ENCODE data around the gene PCSK2. TPM values are rescaled to one million over a fixed set of nuclear protein-coding genes. Genes with fewer than 3 reads are reported as not detected.

PCSK2 gene
- polyA plus RNA-seq, 1 donor: 2.8 TPM

DNA sequence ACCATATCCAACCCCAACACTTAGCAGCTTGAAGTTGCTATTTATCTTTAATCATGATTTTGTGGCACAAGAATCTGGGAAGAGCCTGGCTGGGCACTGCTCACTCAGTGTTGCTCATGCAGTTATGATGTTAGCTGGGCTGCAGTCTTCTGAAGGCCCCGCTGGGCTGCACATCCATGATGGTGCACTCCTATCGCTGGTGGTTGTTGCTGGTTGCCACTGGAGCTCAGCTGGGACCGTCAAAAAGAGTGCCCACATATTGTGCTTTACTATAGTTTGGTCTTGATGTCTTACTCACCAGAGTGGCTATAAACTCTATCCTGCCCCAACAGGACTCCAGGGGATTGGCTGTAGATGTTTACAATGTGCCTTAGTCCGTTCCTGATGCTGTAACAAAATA, 137.8 kb downstream of the PCSK2 start:
- H3K27ac ChIP-seq (ENCODE audit: low read length): no peak overlapping the region
- no peaks in the 10 kb centered on the region for H3K36me3 ChIP-seq (ENCODE audit: control insufficient read depth, insufficient read depth, low read length)
- no peaks in the 10 kb centered on the region for H3K27me3 ChIP-seq (ENCODE audit: control insufficient read depth, insufficient read depth, low read length)
- no peak overlapping the region for H3K4me3 ChIP-seq (ENCODE audit: low read length)
- no peaks in the 10 kb centered on the region for H3K9me3 ChIP-seq (ENCODE audit: control insufficient read depth, low read depth, low read length)
- no peak for DNase-seq
- WGBS (ENCODE audit: insufficient coverage, low lambda C conversion rate): no CpG with 5 or more reads among the region's 4 CpGs
- no peaks in the 10 kb centered on the region for H3K4me1 ChIP-seq (ENCODE audit: control insufficient read depth, insufficient read depth, low read length)

DNA sequence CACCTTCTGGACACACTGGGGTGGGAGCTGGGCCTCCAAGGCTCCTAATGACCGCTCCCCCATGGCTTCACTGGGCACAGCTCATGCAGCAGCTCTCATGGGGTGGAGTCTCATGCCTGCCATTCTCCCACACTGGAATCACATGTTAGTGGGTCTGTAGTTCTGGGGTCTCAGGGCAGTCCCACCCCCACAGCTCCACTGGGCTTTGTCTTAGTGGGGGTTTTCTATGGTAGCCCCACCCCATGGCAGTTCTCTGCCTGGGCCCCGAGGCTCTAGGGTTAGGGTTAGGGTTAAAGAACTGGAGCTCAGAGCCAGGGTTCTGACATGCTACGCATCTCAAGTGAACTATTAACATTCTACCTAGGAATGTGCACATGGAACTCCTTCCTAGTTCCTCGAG, 139.0 kb downstream of the PCSK2 start:
- Histone ChIP-seq H3K36me3 (ENCODE audit: control insufficient read depth, insufficient read depth, low read length) (no peaks in the 10 kb centered on the region), H3K4me1 (ENCODE audit: control insufficient read depth, insufficient read depth, low read length) (no peaks in the 10 kb centered on the region), H3K27me3 (ENCODE audit: control insufficient read depth, insufficient read depth, low read length) (peaks cover 2% of the 10 kb centered on the region), H3K4me3 (ENCODE audit: low read length) (no peak overlapping the region), H3K27ac (ENCODE audit: low read length) (no peak overlapping the region), H3K9me3 (ENCODE audit: control insufficient read depth, low read depth, low read length) (no peaks in the 10 kb centered on the region)
- WGBS (ENCODE audit: insufficient coverage, low lambda C conversion rate): no CpG with 5 or more reads among the region's 4 CpGs
- DNase-seq: no peak

DNA sequence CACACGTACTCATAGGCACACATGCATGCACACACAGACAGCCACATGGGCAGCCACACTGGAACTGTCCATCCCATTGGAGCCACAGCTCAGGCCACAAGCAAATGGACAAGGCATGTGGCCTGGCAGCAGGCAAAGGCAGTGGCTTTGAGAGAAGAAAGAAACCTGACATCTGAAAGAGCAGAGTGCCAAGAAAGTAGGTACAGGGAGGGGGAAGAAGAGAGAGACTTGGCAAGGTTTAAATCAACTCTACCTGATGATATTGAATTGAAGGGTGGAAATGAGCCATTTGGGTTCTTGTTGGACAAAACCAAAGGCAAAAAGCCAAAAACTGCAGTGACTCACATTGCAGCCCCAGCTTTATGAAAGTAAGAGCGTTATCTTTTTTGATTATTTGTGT, 142.7 kb downstream of the PCSK2 start:
- Histone ChIP-seq H3K36me3 (ENCODE audit: control insufficient read depth, insufficient read depth, low read length) (no peaks in the 10 kb centered on the region), H3K4me1 (ENCODE audit: control insufficient read depth, insufficient read depth, low read length) (no peaks in the 10 kb centered on the region), H3K27me3 (ENCODE audit: control insufficient read depth, insufficient read depth, low read length) (peaks cover 8% of the 10 kb centered on the region), H3K27ac (ENCODE audit: low read length) (no peak overlapping the region), H3K9me3 (ENCODE audit: control insufficient read depth, low read depth, low read length) (no peaks in the 10 kb centered on the region), H3K4me3 (ENCODE audit: low read length) (no peak overlapping the region)
- no peak for DNase-seq
- WGBS (ENCODE audit: insufficient coverage, low lambda C conversion rate): no CpG with 5 or more reads among the region's 2 CpGs

DNA sequence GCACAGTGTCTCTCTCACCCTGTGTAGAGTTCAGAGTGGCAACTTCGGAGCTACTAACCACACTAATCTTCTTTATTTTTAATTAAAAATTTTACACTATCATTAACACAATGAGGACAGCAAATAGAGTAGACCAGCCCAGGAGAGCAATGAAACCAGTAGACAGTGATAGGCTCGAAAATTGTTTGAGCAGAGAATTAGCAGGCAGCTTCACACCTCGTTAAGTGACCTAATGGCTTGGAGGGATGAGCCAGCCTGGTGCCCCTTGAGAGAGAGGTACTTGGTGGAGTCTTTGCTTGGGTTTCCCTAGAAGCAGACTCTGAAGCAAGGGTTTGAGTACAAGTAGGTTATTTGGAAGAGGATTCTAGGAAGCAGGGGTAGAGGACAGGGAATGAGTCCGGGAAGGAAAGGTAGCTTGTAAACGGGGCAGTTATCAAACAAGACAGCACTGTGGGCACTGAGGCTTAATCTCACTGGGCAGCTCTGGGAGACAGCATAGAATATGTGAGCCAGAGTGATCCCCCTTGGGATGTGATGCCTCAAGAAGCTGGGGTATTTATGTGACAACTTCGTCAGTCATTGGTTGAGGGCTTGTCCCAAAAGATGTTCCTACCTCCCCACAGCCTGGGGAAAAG, 146.1 kb downstream of the PCSK2 start:
- DNase-seq: no peak
- Histone ChIP-seq H3K4me1 (ENCODE audit: control insufficient read depth, insufficient read depth, low read length) (no peaks in the 10 kb centered on the region), H3K4me3 (ENCODE audit: low read length) (no peak overlapping the region), H3K27me3 (ENCODE audit: control insufficient read depth, insufficient read depth, low read length) (peaks cover 8% of the 10 kb centered on the region), H3K27ac (ENCODE audit: low read length) (no peak overlapping the region), H3K36me3 (ENCODE audit: control insufficient read depth, insufficient read depth, low read length) (no peaks in the 10 kb centered on the region), H3K9me3 (ENCODE audit: control insufficient read depth, low read depth, low read length) (no peaks in the 10 kb centered on the region)
- WGBS (ENCODE audit: insufficient coverage, low lambda C conversion rate): 10% methylated on average over 2 of the region's 6 CpGs

DNA sequence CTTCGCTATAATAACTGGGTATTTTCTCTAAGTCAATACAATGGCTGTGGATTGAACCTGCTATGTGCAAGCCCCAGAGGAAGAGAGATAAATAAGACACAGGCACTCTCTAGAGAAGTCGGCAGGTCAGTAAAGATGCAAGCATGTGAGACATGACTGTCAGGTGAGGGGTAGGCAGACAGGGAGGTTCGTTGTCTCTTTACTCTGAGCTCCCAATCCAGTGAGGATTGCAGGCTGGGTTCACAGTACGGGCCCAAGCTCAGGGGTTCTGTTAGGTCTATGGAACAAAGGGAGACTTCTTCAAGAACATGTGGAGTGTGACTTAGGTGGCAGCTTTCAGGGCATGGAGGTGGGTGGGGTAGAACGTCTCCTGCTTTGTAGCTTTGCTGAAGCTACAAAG, 147.2 kb downstream of the PCSK2 start:
- DNase-seq: no peak
- WGBS (ENCODE audit: insufficient coverage, low lambda C conversion rate): no CpG with 5 or more reads among the region's 5 CpGs
- no peak overlapping the region for H3K27ac ChIP-seq (ENCODE audit: low read length)
- no peaks in the 10 kb centered on the region for H3K36me3 ChIP-seq (ENCODE audit: control insufficient read depth, insufficient read depth, low read length)
- H3K9me3 ChIP-seq (ENCODE audit: control insufficient read depth, low read depth, low read length): no peaks in the 10 kb centered on the region
- no peaks in the 10 kb centered on the region for H3K4me1 ChIP-seq (ENCODE audit: control insufficient read depth, insufficient read depth, low read length)
- H3K4me3 ChIP-seq (ENCODE audit: low read length): no peak overlapping the region
- H3K27me3 ChIP-seq (ENCODE audit: control insufficient read depth, insufficient read depth, low read length): peaks cover 8% of the 10 kb centered on the region

DNA sequence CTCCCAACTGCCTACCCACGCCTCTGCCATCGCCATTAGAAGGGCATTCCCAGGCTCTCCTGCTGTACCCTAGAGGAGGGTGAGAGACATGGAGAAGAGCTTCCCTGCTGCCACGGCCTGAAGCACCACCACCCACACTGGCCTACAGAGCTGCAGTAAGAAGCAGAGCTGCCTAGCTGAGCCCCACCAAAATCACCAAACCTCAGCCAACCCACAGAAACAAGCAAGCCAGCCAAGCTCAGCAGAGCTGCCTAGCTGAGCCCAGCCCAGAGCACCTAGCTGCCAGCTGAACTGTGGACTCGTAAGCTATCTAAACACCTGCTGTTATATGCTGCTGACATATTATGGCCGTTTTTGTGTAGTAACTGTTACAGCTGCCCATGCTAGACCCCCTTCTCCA, 149.2 kb downstream of the PCSK2 start:
- 50% methylated on average over 1 of the region's 5 CpGs for WGBS (ENCODE audit: insufficient coverage, low lambda C conversion rate)
- no peaks in the 10 kb centered on the region for H3K36me3 ChIP-seq (ENCODE audit: control insufficient read depth, insufficient read depth, low read length)
- H3K4me3 ChIP-seq (ENCODE audit: low read length): no peak overlapping the region
- H3K9me3 ChIP-seq (ENCODE audit: control insufficient read depth, low read depth, low read length): no peaks in the 10 kb centered on the region
- no peak overlapping the region for H3K27ac ChIP-seq (ENCODE audit: low read length)
- H3K27me3 ChIP-seq (ENCODE audit: control insufficient read depth, insufficient read depth, low read length): peaks cover 5% of the 10 kb centered on the region
- DNase-seq: no peak
- no peaks in the 10 kb centered on the region for H3K4me1 ChIP-seq (ENCODE audit: control insufficient read depth, insufficient read depth, low read length)

DNA sequence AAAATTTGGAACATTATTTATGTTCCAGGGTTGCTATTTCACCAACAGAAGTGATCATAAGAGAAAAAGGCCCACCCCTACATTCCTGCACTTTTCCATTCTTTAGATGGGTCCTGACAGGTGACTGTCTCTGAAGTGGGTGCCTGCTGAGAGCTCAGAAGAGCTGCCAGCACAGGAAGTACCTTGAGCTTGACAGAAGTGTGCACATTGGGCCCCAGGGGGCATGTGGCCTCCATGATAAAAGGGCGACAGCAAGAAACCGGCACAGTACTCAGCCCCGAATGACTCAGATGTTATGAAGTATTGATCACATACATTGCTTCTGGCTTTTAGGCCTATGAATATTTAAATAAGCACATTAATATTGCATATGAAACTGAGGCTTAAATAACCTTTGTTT, 150.4 kb downstream of the PCSK2 start:
- H3K4me3 ChIP-seq (ENCODE audit: low read length): no peak overlapping the region
- 100% methylated on average over 1 of the region's 3 CpGs for WGBS (ENCODE audit: insufficient coverage, low lambda C conversion rate)
- no peaks in the 10 kb centered on the region for H3K4me1 ChIP-seq (ENCODE audit: control insufficient read depth, insufficient read depth, low read length)
- H3K36me3 ChIP-seq (ENCODE audit: control insufficient read depth, insufficient read depth, low read length): no peaks in the 10 kb centered on the region
- no peak overlapping the region for H3K27ac ChIP-seq (ENCODE audit: low read length)
- H3K27me3 ChIP-seq (ENCODE audit: control insufficient read depth, insufficient read depth, low read length): peaks cover 5% of the 10 kb centered on the region
- H3K9me3 ChIP-seq (ENCODE audit: control insufficient read depth, low read depth, low read length): no peaks in the 10 kb centered on the region
- no peak for DNase-seq

DNA sequence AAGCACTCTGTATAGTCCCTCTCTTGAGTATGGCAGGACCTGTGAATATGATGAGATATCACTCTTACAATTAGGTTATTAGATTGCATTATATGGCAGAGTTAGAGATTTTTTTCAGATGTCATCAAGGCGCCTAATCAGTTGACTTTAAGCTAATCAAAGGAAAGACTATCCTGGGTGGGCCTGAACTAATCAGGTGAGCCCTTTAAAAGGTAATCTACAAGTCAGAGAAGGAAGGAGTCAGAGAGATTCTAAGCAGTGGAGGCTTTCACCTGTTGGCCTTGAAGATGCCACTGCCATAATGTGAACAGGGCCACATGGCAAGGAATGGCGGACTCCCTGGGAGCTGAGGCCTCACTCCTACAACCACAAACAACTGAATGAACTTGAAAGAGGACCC, 152.8 kb downstream of the PCSK2 start:
- Histone ChIP-seq H3K36me3 (ENCODE audit: control insufficient read depth, insufficient read depth, low read length) (no peaks in the 10 kb centered on the region), H3K27ac (ENCODE audit: low read length) (no peak overlapping the region), H3K27me3 (ENCODE audit: control insufficient read depth, insufficient read depth, low read length) (no peaks in the 10 kb centered on the region), H3K4me3 (ENCODE audit: low read length) (no peak overlapping the region), H3K4me1 (ENCODE audit: control insufficient read depth, insufficient read depth, low read length) (no peaks in the 10 kb centered on the region), H3K9me3 (ENCODE audit: control insufficient read depth, low read depth, low read length) (no peaks in the 10 kb centered on the region)
- DNase-seq: no peak
- WGBS (ENCODE audit: insufficient coverage, low lambda C conversion rate): no CpG with 5 or more reads among the region's 2 CpGs

DNA sequence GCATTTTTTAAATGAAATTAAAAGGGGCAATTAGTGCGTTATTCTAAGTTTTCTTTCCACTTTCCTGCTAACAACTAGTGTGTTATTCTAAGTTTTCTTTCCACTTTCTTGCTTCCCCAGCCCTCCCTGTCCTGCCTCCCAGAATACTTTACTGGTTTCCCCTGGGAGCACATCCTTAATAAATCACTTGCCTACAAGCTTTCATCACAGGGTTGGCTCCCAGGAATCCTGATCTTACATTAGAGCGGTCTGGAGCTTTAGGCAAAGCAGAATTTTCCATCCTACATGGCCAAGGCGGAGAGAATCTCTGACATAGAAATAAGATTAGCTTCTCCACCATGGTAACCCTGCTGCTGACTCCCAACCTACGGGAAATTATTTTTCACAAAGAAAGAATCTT, 154.0 kb downstream of the PCSK2 start:
- Histone ChIP-seq H3K9me3 (ENCODE audit: control insufficient read depth, low read depth, low read length) (no peaks in the 10 kb centered on the region), H3K4me1 (ENCODE audit: control insufficient read depth, insufficient read depth, low read length) (no peaks in the 10 kb centered on the region), H3K27me3 (ENCODE audit: control insufficient read depth, insufficient read depth, low read length) (no peaks in the 10 kb centered on the region), H3K36me3 (ENCODE audit: control insufficient read depth, insufficient read depth, low read length) (no peaks in the 10 kb centered on the region), H3K4me3 (ENCODE audit: low read length) (no peak overlapping the region), H3K27ac (ENCODE audit: low read length) (no peak overlapping the region)
- DNase-seq: no peak
- 100% methylated on average over 2 of the region's 4 CpGs for WGBS (ENCODE audit: insufficient coverage, low lambda C conversion rate)

DNA sequence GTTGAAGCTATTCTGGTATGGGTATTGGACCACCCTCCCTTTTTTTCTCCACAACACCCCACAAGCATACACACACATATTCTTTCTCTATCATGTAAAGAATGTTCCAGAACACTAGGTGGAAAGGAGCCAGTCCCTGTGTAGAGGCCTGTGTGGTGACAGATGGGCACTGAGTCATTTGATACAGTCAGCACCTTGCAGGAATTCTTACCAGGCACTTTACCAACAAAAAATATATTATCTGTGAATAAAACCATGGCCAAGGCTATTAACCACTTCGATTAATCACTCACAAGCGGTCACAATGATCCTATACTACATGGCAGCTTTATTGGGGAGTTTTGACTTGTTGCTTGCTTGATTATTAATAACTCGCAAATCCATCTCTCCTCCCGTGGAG, 154.9 kb downstream of the PCSK2 start:
- H3K27me3 ChIP-seq (ENCODE audit: control insufficient read depth, insufficient read depth, low read length): no peaks in the 10 kb centered on the region

DNA sequence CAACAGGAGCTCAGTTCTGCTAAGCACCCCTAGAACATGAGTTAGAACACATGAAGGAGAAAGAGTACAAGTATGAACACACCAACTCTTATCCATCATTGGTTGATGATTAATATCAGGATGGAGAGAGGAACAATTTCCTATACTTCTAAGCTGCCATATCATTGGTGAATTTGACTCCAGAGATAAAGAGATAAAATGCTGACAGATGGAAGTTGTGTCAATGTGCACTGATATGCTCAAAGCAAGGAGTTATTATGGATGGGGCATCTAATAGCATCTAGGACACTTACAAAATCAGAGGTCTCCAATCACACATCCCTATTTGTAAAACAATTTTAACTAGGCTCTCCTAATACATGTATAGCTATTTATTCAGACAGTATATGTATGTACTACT, 159.0 kb downstream of the PCSK2 start:
- Histone ChIP-seq H3K4me3 (ENCODE audit: low read length) (no peak overlapping the region), H3K9me3 (ENCODE audit: control insufficient read depth, low read depth, low read length) (no peaks in the 10 kb centered on the region), H3K27ac (ENCODE audit: low read length) (no peak overlapping the region), H3K27me3 (ENCODE audit: control insufficient read depth, insufficient read depth, low read length) (no peaks in the 10 kb centered on the region), H3K4me1 (ENCODE audit: control insufficient read depth, insufficient read depth, low read length) (no peaks in the 10 kb centered on the region), H3K36me3 (ENCODE audit: control insufficient read depth, insufficient read depth, low read length) (no peaks in the 10 kb centered on the region)
- no peak for DNase-seq

More for the DNA sequence above, 154.9 kb downstream of the PCSK2 start:
- 90% methylated on average over 2 of the region's 4 CpGs for WGBS (ENCODE audit: insufficient coverage, low lambda C conversion rate)
- Histone ChIP-seq H3K9me3 (ENCODE audit: control insufficient read depth, low read depth, low read length) (no peaks in the 10 kb centered on the region), H3K4me3 (ENCODE audit: low read length) (no peak overlapping the region), H3K4me1 (ENCODE audit: control insufficient read depth, insufficient read depth, low read length) (no peaks in the 10 kb centered on the region), H3K36me3 (ENCODE audit: control insufficient read depth, insufficient read depth, low read length) (no peaks in the 10 kb centered on the region), H3K27ac (ENCODE audit: low read length) (no peak overlapping the region)
- DNase-seq: no peak

Measured in large intestine (tissue), 3 donors.